Skeletal muscle satellite cell (primary cell): ENCODE results near the gene LGALS1.

Experiments used
- H3K27me3 ChIP-seq: 2 replicates; pipeline ENCODE4 v1.7.0; 2013; ENCODE audit warnings: low read length; ENCODE audit not compliant: control insufficient read depth, insufficient read depth
- H3K36me3 ChIP-seq: 2 replicates; pipeline ENCODE4 v1.7.0; 2013; ENCODE audit warnings: mild to moderate bottlenecking, control low read depth, low read length; ENCODE audit not compliant: insufficient read depth
- H3K4me1 ChIP-seq: 2 replicates; pipeline ENCODE4 v1.7.0; 2013; ENCODE audit warnings: low read length; ENCODE audit not compliant: control insufficient read depth, insufficient read depth
- H3K4me2 ChIP-seq: 2 replicates; pipeline ENCODE4 v1.7.0; 2013; ENCODE audit warnings: mild to moderate bottlenecking, low read length
- H3K4me3 ChIP-seq: 2 replicates; pipeline ENCODE4 v1.7.0; 2013; ENCODE audit warnings: low read length
- H3K9ac ChIP-seq: 2 replicates; pipeline ENCODE4 v1.7.0; 2013; ENCODE audit warnings: mild to moderate bottlenecking, low read depth, low read length, moderate library complexity
- H3K9me3 ChIP-seq: replicated peaks from 2 replicates; pipeline ENCODE4 v1.7.0; 2013; ENCODE audit warnings: mild to moderate bottlenecking, control low read depth, low read length

Gene LGALS1

DNA sequence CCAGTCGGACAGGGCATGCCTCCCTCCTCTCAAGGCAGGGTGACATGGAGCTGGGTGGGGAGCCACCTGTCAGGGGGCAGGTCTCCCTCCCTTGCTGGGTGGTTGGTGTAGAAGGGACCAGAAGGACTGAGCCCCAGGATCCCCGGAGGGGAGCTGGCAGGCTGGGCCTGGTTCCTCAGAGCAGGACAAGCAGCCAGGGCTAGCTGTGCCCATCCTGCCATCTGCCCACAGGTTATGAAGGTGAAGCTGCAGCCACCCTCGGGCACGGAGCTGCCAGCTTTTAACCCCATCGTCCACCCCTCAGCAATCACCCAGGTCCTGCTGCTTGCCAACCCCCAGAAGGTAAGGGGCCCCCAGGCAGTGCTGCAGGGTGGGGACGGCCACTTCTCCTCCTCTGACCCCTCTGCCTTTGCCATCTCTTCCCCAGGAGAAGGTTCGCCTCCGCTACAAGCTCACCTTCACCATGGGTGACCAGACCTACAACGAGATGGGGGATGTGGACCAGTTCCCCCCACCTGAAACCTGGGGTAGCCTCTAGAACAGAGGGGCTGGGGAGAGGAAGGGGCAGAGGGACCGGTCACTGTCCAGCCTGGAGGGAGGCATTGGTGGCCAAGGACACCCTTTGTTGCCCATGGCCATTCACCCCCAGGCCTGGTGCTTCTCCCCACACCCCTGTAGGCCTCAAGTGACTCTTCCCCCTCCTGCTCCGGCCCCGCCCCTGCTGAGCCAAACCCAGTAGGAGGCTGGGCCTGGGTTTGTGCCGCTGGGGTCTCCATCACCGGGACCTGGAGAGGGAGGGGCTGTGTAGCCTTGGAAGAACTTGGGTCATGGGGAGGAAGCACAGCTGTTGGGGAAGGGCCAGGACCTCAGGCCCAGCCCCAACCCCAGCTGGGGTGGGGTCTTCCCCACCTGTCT lies 43.0 kb upstream of the LGALS1 start:
- peaks cover 2% of the 10 kb centered on the region for H3K36me3 ChIP-seq
- no peak overlapping the region for H3K4me2 ChIP-seq
- H3K9ac ChIP-seq, result peak overlapping the region; percentile 48
- H3K4me3 ChIP-seq, result no peak overlapping the region
- peaks cover 38% of the 10 kb centered on the region for H3K4me1 ChIP-seq
- H3K27me3 ChIP-seq, result no peaks in the 10 kb centered on the region
- H3K9me3 ChIP-seq, result no peaks in the 10 kb centered on the region

- H3K9me3 ChIP-seq, result no peaks in the 10 kb centered on the region
- peak overlapping the region; percentile 48 for H3K9ac ChIP-seq
- H3K27me3 ChIP-seq, result no peaks in the 10 kb centered on the region
- H3K4me3 ChIP-seq, result no peak overlapping the region
- peak overlapping the region; percentile 72 for H3K4me2 ChIP-seq
- no peaks in the 10 kb centered on the region for H3K36me3 ChIP-seq
- peaks cover 38% of the 10 kb centered on the region for H3K4me1 ChIP-seq
Measured at GRCh38 chr22:37633089-37633624, 42.3 kb upstream of the LGALS1 start.

GRCh38 chr22:37633625-37634416 lies 41.6 kb upstream of the LGALS1 start:
- H3K27me3 ChIP-seq, result no peaks in the 10 kb centered on the region
- H3K4me3 ChIP-seq, result peak overlapping the region; percentile 33
- peak overlapping the region; percentile 51 for H3K9ac ChIP-seq
- H3K4me2 ChIP-seq, result peak overlapping the region; percentile 72
- H3K9me3 ChIP-seq, result no peaks in the 10 kb centered on the region
- H3K4me1 ChIP-seq, result peaks cover 38% of the 10 kb centered on the region
- no peaks in the 10 kb centered on the region for H3K36me3 ChIP-seq

GRCh38 chr22:37634417-37634924 lies 41.0 kb upstream of the LGALS1 start:
- Histone ChIP-seq H3K4me1 (peaks cover 40% of the 10 kb centered on the region), H3K9ac (peak overlapping the region; percentile 51), H3K27me3 (no peaks in the 10 kb centered on the region), H3K4me2 (peak overlapping the region; percentile 72), H3K9me3 (no peaks in the 10 kb centered on the region), H3K36me3 (no peaks in the 10 kb centered on the region), H3K4me3 (peak overlapping the region; percentile 33)

GRCh38 chr22:37635157-37635556 lies 40.3 kb upstream of the LGALS1 start:
- H3K4me2 ChIP-seq, result no peak overlapping the region
- no peaks in the 10 kb centered on the region for H3K27me3 ChIP-seq
- H3K36me3 ChIP-seq, result no peaks in the 10 kb centered on the region
- H3K4me1 ChIP-seq, result peaks cover 42% of the 10 kb centered on the region
- H3K9ac ChIP-seq, result no peak overlapping the region
- no peak overlapping the region for H3K4me3 ChIP-seq
- no peaks in the 10 kb centered on the region for H3K9me3 ChIP-seq

DNA sequence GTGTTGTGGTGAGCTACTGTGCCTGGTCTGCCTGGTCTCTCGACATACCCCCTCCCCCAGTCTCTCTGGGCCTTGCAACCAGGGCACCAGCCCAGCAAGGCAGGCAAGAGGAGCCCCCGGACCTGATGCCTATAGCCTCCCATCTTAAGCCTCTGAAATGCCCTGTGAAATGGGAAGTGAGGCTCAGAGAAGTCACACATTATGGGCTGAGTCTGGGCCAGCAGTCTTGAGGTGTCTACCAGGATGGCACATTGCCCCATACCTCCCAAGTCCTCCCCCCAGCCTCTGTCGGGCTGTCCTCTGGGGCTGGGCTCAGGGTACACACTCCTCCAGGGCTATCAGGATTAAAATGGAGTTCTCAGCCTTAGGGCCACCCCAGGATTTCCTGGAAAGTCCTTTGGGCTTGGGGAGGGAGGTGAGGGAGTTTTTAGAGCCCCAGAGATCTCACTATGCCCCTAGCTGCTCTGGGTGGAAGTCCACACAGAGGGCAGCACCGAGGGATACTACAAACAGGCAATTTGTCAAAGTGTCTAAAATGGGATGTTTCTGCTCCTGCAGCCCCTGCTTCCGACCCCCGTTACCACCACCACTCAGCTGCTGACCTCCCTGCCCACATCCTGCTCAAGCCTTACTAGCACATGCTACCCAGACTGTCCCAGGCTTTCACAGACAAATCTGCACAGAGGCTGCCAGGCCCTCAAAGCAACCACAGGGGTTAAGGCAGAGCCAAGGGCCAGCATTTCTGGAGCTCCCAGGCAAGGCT lies 39.1 kb upstream of the LGALS1 start:
- Histone ChIP-seq H3K9me3 (no peaks in the 10 kb centered on the region), H3K4me2 (peak overlapping the region; percentile 3), H3K27me3 (no peaks in the 10 kb centered on the region), H3K4me1 (peaks cover 47% of the 10 kb centered on the region), H3K4me3 (no peak overlapping the region), H3K36me3 (no peaks in the 10 kb centered on the region), H3K9ac (no peak overlapping the region)

DNA sequence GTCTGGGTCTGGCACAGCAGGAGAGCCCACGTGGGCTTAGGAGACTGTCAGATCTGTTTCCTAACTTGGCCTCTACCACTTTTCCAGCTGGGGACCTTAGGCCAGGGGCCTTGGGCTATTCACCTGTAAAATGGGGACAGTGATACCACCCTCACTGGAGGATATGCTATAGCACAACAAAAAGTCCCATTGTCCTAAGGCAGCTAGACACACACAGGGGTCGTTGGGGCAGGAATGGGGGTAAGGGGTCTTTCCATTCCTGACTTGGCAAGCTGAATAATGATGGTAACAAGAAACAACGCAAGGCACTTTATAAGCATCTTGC lies 38.5 kb upstream of the LGALS1 start:
- no peaks in the 10 kb centered on the region for H3K27me3 ChIP-seq
- no peaks in the 10 kb centered on the region for H3K36me3 ChIP-seq
- no peaks in the 10 kb centered on the region for H3K9me3 ChIP-seq
- H3K9ac ChIP-seq, result no peak overlapping the region
- H3K4me3 ChIP-seq, result no peak overlapping the region
- peaks cover 47% of the 10 kb centered on the region for H3K4me1 ChIP-seq
- peak overlapping the region; percentile 3 for H3K4me2 ChIP-seq

DNA sequence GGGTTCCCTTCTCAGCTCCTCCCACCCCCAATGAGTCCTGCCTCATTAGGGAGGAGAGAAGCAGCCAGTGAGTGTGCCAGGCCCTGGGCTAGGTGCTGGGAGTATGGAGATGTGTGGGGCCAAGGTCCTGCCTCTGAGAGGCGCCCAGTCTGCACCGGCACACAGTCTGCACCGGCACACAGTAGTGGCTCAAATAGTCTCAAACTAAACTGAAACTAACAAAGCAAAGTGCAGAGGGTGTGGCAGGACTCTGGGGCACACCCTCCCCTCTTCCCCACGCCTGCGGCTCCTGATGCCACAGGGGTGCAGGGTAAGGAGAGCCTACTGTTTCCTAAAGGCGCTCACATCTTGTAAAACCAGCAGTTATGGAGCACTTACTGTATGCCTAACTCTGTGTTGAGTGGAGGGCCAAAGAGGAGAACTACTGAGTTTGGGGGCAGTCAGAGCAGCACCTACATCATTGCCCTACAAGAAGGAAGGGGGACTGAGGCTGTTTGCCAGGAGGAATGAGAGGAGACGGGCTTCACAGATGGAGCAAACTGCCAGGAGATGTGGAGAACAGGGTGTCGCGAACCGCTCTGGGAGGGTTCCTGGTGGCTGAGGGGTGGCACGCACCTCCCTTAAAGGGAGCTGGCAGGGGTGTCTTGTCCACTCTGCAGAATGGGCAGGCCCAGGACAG lies 36.9 kb upstream of the LGALS1 start:
- Histone ChIP-seq H3K4me1 (peaks cover 39% of the 10 kb centered on the region), H3K27me3 (no peaks in the 10 kb centered on the region), H3K9me3 (no peaks in the 10 kb centered on the region), H3K4me3 (no peak overlapping the region), H3K9ac (no peak overlapping the region), H3K36me3 (no peaks in the 10 kb centered on the region), H3K4me2 (no peak overlapping the region)

DNA sequence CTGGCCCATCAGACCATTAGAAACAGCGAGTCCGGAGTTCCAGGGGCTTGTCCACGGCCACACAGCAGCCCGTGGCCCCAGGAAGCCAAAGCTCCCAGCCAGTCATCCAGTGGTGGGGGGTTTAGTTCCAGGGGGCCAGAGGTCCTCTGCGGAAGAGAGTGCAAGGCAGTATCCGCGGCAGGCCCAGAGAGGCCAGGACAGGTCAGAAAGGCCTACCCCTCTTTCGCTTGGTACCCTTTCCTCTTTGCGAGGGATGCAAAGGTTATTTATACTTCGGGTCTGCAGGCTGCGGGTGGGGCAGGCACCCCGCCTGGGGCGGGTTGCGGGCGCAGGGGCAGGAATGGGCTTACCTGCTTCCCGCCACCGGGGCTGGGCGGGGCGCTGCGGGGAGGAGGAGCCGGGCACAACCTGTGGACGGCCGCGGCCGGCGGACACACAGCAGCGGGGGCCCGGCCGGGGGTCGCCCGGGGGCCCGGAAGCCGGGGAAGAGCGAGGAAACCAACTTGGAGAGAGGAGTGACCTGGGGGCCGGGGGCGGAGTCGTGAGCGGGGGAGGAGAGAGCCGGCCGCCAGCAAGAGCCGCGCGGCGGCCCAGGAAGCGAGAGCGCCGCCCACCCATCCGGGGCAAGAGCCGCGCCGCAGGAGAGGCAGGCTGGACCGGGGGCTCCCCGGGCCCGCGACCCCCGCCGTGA lies 36.2 kb upstream of the LGALS1 start, which contains the start of gene SH3BP1:
TSS of gene SH3BP1 (plus strand) at position 600 of the 691 bp plus-strand sequence. CDS start 119 bp downstream, outside the sequence.
- Histone ChIP-seq H3K36me3 (no peaks in the 10 kb centered on the region), H3K9me3 (no peaks in the 10 kb centered on the region), H3K9ac (peak within 1 kb of the TSS; percentile 69), H3K4me1 (peaks cover 32% of the 10 kb centered on the region), H3K4me2 (peak within 1 kb of the TSS; percentile 91), H3K4me3 (peak within 1 kb of the TSS; percentile 70), H3K27me3 (no peaks in the 10 kb centered on the region)
